Measurements from ENCODE around the gene CLTRN. TPM values are rescaled to one million over a fixed set of nuclear protein-coding genes. Genes with fewer than 3 reads are reported as not detected.

Gene CLTRN
- total RNA-seq, 4 donors from 2014 or later, result 0.90 to 1.1 TPM; not detected in 2

- Histone ChIP-seq H3K4me3 (no peak overlapping the region), H3K36me3 (no peaks in the 10 kb centered on the region), H3K27ac (no peak overlapping the region), H3K27me3 (no peaks in the 10 kb centered on the region), H3K9me3 (no peaks in the 10 kb centered on the region), H3K4me1 (no peaks in the 10 kb centered on the region)
- intact Hi-C loops (cut with DNase I; ENCODE audit: low total_unique reads), result no loop called here
- TF ChIP-seq CTCF (IDR thresholded peaks at IDR 0.05) (no peak), POLR2A (IDR thresholded peaks at IDR 0.05) (no peak)
- no peak for DNase-seq
Measured at GRCh38 chrX:15607067-15607466, 57.5 kb downstream of the CLTRN start.

- H3K36me3 ChIP-seq, result no peaks in the 10 kb centered on the region
- TF ChIP-seq POLR2A (IDR thresholded peaks at IDR 0.05) (no peak), CTCF (IDR thresholded peaks at IDR 0.05) (no peak)
- no peaks in the 10 kb centered on the region for H3K27me3 ChIP-seq
- H3K9me3 ChIP-seq, result no peaks in the 10 kb centered on the region
- intact Hi-C loops (cut with DNase I; ENCODE audit: low total_unique reads), result no loop called here
- no peak overlapping the region for H3K4me3 ChIP-seq
- DNase-seq, result no peak
- H3K27ac ChIP-seq, result no peak overlapping the region
- no peaks in the 10 kb centered on the region for H3K4me1 ChIP-seq
Measured at GRCh38 chrX:15606136-15606535, 58.5 kb downstream of the CLTRN start.

GRCh38 chrX:15605226-15605625 is 59.4 kb downstream of the CLTRN start:
- intact Hi-C loops (cut with DNase I; ENCODE audit: low total_unique reads), result no loop called here
- TF ChIP-seq CTCF (IDR thresholded peaks at IDR 0.05), result no peak
- TF ChIP-seq POLR2A (IDR thresholded peaks at IDR 0.05), result no peak

GRCh38 chrX:15602761-15603160 is 61.8 kb downstream of the CLTRN start:
- no peak for DNase-seq
- Histone ChIP-seq H3K4me3 (no peak overlapping the region), H3K9me3 (no peaks in the 10 kb centered on the region), H3K27ac (no peak overlapping the region), H3K36me3 (no peaks in the 10 kb centered on the region), H3K27me3 (no peaks in the 10 kb centered on the region), H3K4me1 (no peaks in the 10 kb centered on the region)
- TF ChIP-seq CTCF (IDR thresholded peaks at IDR 0.05) (no peak), POLR2A (IDR thresholded peaks at IDR 0.05) (no peak)
- intact Hi-C loops (cut with DNase I; ENCODE audit: low total_unique reads), result no loop called here

More at GRCh38 chrX:15605226-15605625, 59.4 kb downstream of the CLTRN start:
- H3K27me3 ChIP-seq, result no peaks in the 10 kb centered on the region
- no peak overlapping the region for H3K4me3 ChIP-seq
- DNase-seq, result no peak
- H3K9me3 ChIP-seq, result no peaks in the 10 kb centered on the region
- no peaks in the 10 kb centered on the region for H3K36me3 ChIP-seq
- no peak overlapping the region for H3K27ac ChIP-seq
- H3K4me1 ChIP-seq, result no peaks in the 10 kb centered on the region

GRCh38 chrX:15601932-15602331 is 62.7 kb downstream of the CLTRN start:
- no peaks in the 10 kb centered on the region for H3K27me3 ChIP-seq
- H3K9me3 ChIP-seq, result no peaks in the 10 kb centered on the region
- TF ChIP-seq CTCF (IDR thresholded peaks at IDR 0.05) (no peak), POLR2A (IDR thresholded peaks at IDR 0.05) (no peak)
- H3K36me3 ChIP-seq, result no peaks in the 10 kb centered on the region
- no peaks in the 10 kb centered on the region for H3K4me1 ChIP-seq
- no peak overlapping the region for H3K4me3 ChIP-seq
- no peak for DNase-seq
- no peak overlapping the region for H3K27ac ChIP-seq
- intact Hi-C loops (cut with DNase I; ENCODE audit: low total_unique reads), result no loop called here

Data from uterus (tissue), 4 donors.